GM10266 (cell line): ENCODE measurements around the gene ELAPOR1.
A peak's percentile ranks its signal among the peaks of the same experiment; 100 is the strongest.

Source experiments
- DNase-seq: peaks from one replicate; pipeline ENCODE4 v3.0.0; 2012; ENCODE audit errors: extremely low spot score
- CTCF ChIP-seq: IDR thresholded peaks from 2 replicates; pipeline ENCODE4 v1.5.1; 2012; ENCODE audit warnings: mild to moderate bottlenecking, low read depth; ENCODE audit not compliant: control insufficient read depth, insufficient read depth; ENCODE audit errors: missing control alignments

ELAPOR1 gene

GRCh38 chr1:109113590-109114341, at the start of gene ELAPOR1:
Gene ELAPOR1, plus strand, starts transcription at chr1:109114115. Its CDS starts 69 bp downstream, at chr1:109114184.
- DNase-seq = peak; percentile 72
- TF ChIP-seq CTCF = no peak

- DNase-seq = no peak
- TF ChIP-seq CTCF = no peak
These were observed 48.8 kb upstream of the ELAPOR1 start for GRCh38 chr1:109065137-109065536.

GRCh38 chr1:109067883-109068282, 46.0 kb upstream of the ELAPOR1 start:
- no peak for TF ChIP-seq CTCF
- no peak for DNase-seq

GRCh38 chr1:109069294-109069693, 44.6 kb upstream of the ELAPOR1 start:
- DNase-seq = no peak

GRCh38 chr1:109075531-109076490, 38.1 kb upstream of the ELAPOR1 start, which contains the start of gene TAF13:
Gene TAF13, minus strand, starts transcription at chr1:109076003. Its CDS starts 56 bp downstream, at chr1:109075947.
- peak; percentile 96 for DNase-seq
- no peak for TF ChIP-seq CTCF

More at GRCh38 chr1:109069294-109069693, 44.6 kb upstream of the ELAPOR1 start:
- no peak for TF ChIP-seq CTCF

GRCh38 chr1:109078317-109078716, 35.6 kb upstream of the ELAPOR1 start:
- no peak for DNase-seq
- no peak for TF ChIP-seq CTCF
